Measurements from ENCODE around the gene DPYSL3.

The DPYSL3 gene

DNA sequence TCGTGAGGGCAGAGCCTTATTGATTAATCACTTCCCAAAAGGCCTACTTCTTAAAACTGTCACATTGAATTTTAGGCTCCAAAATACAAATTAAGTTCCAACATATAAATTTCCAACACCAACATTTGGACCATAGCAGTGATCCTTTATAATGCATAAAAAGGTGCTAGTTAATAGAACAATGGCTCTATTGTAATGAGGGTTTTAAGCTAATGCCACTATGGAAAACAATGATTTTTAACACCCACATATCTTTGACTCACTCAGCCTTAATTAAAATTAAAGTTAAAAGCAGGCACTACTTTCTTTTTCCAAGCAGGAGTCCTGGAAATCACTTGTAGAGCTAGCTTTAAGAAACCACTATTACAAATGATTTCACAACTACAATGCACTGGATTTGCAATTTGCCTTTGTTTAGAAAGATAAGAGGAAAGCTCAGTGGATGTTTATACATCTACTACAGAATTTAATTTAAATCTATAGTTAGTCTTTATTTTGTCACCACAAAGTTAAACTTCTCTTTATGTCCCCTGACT lies 41.8 kb downstream of the DPYSL3 start:
- DNase-seq = no peak

DNA sequence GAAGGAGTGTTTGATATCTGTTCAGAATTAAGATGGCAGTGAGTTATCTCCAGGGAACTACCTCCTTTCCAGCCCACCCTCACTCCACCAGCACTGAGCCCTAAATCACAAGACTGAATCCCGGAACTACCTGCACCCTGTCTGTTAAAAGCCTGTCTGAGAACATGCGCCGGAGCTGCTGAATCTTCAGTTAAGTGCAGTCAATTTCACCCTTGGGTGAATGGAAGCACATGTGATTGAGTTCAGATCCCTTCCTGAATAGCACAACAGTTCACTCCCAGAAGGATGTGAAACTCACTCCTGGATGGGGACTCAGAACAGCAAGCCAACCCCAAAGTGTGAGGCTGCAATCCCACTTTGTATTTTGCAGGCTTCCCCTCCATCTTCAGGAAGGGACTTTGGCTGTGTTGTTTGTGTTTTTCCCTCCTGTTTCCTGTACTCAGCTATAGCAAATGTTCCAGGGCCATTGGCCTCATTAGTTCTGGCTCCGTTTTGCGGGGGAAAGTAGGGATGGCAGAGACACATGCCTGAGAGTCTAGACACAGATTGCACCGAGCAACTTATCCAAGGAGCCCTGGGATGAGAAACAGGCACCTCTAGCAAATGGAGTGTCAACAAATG lies 43.4 kb downstream of the DPYSL3 start:
- DNase-seq = no peak

DNA sequence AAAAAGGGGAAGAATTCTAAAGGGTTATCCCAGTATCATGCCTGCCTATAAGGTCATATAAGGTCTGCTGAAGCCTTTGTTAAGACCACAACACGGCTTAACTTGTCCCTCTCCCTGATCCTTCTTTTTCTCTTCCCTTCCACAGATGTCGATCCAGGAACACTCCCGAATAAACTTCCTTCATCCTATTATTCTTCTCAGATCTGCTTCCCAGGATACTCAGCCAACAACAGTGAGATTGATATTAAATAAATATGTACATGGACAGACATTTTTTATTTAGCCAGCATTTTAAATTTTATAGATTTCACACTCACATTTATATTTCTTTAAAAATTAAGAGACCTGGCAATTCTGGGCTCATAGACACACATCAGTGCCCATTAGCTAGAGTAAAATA lies 44.1 kb downstream of the DPYSL3 start:
- DNase-seq = no peak

DNA sequence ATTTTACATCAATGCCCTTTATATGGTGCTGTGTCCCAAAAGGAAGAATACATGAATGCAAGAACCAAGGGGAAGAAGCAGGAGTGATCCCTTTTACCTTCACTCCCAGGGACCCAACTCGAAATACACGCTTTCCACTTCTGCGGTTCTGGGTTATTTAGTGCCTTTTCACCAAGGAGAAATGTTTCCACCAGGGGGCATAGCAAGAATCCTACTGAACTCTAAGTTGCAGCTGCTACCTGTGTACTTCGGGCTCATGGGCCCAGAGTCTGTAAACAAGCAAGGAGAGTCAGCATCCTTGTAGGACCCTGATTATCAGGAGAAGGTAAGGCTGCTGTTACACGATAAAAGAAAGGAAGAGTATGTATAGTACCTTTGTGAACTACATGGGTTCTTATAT lies 45.7 kb downstream of the DPYSL3 start:
- no peak for DNase-seq

DNA sequence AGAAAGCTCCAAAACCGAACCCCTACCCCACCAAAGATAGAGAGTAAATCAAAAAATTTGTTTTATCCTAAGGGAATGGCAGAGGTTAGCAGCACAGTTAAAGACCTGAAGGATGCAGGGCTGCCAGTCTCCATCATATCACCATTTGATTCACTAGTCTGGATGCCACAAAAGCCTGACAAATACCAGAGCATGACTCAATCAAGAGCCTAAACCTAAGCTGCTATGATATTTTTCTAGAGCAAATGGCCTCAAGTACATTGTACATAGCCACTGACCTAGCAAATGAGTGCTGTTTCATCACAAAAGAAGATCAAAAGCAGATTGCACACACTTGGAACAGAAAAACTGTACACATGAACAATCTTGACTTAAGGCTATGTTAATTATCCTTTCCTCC lies 48.0 kb downstream of the DPYSL3 start:
- no peak for DNase-seq

DNA sequence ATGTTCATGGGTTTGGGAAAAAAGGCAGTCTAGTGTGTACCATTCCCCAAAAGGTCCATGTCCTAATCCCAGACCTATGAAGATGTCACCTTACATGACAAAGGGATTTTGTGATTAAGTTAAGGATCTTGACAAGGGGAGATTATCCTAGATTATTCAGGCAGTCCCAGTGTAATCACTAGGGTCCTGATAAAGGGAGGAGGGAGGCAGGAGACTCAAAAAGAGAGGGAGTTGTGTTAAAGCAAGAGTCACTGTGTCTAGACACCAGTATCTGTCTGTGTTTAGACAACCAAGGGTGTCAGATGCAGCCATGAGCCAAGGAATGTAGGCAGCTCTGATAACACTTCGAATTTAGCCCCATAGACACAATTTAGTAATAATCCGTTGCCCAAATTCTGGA lies 49.5 kb downstream of the DPYSL3 start:
- DNase-seq = no peak

DNA sequence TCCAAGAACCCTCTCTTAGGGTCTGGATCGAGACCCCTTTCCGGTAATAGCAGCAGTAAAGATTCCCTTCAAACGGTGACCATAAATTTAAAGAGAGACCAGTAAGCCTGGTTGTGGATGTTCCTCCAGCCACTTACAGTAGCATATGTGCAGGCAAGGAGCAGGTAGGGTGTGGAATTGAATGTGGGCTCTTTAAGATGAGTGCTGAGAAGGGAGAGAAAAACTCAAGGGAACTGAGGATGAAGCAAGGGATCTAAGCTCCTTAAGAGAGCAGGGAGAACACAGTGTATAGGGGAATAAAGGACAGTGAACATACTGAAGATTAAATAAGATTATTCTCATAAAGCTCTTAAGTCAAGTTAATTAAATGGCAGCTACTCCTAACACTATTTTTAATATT lies 51.3 kb downstream of the DPYSL3 start:
- no peak for DNase-seq

DNA sequence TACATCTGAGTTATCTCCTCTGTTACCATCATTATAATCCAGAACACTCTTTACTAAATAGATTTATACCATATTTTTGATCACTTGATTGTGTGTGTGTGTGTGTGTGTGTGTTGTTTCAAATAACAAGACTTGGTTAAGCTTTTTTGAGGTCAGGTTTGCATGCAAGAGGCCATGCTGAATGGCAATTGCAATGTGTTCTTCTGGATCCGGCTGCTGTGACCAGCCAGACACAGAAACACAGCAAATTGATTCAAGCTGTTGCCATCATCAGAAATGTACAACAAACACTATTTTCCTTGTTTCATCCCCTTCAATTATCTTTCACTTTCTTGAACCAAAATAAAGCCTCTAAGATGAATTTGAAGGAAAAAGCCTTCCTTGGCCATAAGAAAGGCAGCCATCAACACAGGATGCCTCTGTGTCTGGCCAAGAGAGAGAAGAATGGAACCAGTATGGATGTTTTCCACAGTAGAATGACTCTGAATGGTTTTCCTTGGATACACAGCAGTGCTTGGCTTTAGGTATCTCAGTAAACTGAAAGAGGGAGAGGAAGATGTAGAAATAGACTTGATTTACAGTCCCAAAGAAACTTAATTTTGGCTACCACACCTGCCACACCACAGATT lies 53.9 kb downstream of the DPYSL3 start:
- no peak for DNase-seq

DNA sequence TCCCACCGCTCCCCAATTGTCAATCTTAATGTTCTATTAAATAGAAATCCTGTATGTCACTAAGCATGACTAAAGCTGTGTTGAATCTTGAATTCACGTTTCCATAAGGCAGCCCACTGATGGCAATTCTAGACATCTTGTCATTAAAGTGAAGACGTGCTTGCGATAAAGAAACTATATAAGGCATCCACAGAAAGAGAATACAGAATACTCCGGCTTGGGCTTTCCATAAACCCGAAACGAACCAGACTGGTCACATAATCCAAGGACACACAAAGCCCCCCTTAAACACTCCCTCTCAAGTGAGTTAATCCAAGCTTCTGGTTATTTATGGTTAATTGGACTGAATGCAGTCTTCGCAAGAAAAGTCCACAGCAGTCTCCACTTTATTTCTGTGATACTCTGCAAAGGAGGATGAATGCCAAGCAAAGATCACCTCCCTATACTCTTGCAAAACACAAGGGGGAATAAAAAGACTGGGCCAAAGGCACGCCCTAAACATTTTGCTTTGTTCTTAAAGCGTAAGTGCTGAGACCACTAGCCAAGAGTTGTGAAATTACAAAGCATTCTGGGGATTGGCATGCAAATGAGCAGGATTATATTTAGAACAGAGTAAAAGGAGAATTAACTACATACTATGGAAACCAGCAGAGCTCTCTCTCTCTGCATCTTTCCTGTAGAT lies 54.7 kb downstream of the DPYSL3 start:
- DNase-seq = no peak

DNA sequence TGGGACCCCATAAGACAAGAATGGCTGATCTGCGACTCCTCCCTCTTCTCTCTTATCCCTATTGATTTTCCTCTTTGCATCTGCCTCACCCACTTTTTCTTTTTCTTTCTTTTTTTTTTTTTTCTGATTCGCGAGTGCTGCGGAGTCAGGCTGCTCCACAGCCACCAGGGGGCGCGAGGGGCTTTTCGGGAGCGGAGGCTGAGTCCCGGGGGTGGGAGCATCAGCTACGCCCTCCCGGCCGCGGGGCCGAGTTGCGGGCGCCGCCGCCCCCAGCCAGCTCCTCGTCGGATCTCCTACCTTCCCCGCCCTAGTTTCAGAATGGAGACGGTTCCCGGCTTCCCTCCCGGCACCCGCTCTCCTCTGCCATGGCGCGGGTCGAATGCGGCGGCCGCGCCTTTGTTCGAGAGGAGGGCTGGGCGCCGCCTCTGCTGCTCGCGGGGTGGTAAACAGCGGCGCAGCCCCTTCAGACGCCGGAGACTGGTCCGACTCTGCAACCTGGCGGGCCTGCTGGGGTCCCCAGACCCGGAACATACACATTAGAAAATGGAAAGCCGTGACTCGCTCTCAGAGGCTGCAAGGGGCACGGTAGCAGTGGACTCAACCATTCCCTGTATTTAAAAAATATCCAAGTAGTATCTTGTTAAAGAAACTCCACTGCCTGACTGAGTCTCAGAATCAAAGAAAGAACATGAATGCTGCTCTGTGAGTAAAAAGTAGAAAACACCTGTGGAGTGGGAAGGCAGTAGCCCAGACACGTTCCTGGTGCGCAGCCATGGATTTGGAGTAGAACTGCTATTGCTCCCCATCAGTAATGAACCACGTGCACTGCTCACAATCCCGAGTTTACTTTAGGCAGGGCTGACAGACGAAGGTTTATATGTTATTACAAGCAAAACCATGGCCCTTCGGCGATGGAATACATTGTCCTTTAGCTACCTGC lies 55.7 kb downstream of the DPYSL3 start:
- peak; percentile 61 for DNase-seq

DNA sequence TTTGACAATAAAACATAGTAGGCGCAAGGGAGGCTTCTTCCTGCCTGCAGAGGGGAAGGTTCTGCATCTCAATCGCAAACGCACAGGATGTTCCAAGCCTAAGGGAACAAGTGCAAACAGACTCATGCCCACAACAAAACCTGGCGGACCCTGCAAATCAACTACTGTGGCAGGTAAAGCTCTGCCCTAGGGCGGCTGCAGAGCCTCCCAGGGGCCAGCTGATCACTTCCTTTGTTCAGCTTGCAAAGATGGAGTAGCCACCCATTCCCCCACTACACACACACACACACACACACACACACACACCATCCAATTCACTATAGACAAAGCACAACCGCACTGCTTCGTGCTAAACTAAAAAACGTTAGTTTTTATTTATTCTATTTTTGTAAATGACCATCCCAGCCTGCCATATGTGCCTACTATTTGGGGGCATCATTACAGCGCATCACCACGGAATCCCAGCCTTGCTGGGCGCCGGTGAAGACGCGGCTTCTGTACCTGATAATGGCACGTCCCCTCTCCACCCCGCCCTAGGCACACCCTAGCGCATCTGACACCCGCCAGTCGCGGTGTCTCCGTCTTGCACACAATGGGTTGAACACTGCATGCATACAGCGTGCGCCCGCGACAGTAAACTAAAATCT lies 57.6 kb downstream of the DPYSL3 start:
- no peak for DNase-seq

DNA sequence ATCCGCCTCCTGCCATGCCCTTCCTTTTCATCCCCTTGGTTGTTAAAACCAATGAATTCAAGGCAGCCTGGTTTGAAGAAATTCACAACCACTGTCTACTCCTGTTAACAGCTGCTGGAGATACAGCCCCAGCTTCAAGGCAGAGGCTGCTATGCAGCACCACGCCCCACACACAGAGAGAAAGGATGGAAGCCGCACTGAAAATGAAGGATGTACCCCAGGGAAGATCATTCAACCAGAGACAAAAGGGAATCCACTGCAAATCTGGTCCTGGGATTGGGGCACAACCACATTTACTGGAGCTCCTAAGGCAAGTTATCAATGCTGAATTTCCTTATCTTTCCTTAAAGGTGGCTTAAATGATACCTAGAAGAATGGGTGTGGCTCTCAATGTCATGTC lies 58.7 kb downstream of the DPYSL3 start:
- DNase-seq = no peak

DNA sequence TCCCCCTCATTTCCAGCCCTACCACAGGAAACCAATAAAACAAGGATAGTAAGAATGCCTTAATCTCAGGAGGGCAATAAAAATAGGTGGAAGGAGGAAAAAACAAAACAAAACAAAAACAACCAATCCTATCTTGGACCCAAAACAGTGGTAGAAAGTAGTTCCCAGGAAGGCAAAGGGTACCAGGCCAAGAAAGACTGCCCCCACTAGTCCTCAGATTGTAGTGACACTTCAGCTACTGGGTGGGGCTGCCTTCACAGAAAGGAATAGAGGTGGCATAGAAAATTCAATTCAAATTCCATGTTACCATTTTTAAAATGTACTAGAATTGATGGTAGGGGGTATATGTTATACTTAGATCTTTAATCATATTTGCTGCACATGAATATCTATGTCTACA lies 59.3 kb downstream of the DPYSL3 start:
- no peak for DNase-seq

DNA sequence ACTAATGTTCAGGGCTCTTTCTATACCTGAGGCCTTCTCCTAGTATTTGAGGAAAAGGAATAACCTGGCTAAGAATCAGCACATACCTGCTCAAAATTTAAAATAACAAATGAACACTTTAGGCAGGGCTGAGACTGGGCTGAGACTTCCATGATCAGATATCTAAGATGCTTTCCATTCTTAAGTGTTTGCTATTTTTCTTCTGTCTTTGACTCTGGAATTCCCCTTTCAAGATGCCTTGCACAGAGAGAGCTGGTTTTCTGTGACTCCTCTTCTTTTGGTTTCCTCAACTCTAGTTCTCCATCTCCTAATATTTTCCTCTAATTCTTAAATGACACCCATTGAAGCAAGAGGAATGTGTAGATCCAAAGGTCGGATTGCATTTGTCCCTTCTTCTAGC lies 61.1 kb downstream of the DPYSL3 start:
- DNase-seq = no peak

DNA sequence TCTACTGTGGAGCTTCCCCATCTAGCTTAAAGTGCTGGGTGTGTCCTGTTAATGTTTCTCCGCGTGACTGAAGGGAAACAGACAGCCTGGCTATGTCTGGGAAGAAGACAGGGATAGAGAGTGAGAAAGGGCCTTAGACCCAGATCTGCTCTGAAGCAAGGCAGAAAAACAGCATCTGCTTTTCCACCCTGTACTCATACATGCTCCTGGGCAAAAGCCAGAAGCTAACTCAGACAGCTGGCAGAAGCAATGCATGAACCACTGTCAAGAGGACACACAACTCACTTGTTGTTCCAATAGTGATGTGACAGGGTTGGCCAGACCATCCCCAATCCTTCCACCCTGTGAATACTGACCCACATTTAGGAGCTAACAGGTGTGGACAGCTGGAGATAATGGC lies 63.3 kb downstream of the DPYSL3 start:
- no peak for DNase-seq

DNA sequence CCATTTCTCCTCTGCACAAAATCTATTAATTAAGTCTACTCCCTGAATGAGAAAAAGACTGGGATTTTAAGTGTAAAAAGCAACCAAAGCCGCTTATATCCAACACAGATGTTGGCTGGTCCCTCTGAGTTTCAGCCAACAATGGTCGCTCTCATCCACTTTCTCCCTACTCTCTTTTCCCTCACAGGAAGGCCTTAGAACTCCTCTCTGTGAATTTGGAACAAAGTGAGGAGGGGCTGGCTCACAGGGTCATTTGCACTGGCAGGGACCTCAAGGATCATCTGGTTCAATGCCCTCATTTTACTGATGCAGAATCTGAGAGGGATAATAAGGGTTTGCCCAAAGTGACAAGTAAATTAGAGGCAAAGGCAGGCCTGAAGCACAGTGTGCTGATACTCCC lies 64.0 kb downstream of the DPYSL3 start:
- no peak for DNase-seq

DNA sequence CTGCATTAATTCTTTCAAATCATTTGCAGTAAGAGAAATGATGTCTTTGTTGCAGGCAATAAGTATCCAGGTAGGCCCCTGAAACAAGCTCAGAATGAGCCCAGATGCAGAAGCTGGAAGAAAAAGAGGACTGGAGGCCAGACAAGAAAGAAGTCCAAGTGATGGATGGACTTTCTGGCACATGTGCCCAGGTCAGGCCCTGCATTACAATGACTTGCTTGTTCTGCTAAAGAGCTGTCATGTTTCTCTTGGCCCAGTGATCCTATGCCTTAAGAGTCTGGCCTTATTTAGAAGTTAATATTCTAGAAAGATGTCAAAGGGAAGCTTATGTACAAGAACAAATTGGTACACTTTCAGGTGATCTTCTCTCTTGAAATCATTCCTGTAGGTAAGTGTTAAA lies 64.8 kb downstream of the DPYSL3 start:
- no peak for DNase-seq

DNA sequence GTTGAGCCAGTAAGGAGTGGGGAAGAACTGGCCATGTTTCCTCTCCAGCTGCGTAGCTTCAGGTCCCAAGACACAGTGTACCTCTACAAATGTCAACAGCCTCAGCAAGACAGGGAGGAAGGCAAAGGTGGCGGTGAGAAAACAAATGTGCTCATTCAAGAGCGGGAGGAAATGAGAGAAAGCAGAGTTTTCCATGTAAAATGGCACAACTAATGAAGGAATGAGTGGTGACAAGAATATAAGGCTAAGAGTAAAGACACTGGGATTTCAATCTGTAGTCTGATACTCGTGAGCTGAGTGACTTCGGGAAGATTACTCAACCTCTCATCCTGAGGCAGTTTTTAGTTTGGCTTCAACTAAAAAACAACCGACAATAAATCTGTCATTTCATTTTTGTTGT lies 67.6 kb downstream of the DPYSL3 start:
- no peak for DNase-seq

DNA sequence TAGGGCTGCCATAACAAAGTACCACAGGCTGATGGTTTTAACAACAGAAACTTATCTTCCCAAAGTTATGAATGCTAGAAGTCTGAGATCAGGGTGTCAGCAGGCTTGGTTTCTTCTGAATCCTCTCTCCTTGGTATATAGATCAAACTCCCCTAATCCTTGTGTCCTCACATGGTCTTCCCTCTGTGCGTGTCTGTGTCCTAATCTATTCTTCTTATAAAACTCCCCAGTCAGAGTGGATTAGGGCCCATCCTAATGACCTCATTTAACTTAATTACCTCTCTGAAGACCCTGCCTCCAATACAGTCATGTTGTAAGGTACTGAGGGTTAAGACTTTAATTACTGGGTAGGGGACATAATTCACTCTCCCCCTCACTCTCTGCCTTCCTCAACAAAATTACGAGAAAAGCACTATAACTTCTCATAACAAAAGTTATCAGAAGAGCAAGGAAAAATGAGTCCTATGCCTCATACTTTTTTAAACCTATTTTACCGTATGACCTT lies 68.6 kb downstream of the DPYSL3 start:
- no peak for DNase-seq

DNA sequence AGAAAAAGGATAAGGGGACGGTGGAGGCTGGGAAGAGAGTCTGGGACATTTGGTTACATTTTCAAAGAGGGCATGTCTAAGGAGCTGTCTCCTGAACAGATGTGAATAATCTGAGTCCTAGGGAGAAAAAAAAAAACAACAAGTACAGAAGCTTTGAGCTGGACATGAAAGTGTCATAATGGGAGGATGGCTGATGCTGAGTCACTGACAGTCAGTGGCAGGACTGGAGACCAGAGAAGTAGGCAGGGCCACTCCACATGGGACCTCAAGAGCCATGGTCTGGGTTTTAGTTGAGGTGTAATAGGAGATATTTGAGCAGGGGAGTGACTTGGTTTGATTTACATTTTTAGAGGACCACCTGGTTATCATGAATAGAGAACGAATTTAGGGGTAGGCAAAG lies 70.6 kb downstream of the DPYSL3 start:
- DNase-seq = no peak

DNA sequence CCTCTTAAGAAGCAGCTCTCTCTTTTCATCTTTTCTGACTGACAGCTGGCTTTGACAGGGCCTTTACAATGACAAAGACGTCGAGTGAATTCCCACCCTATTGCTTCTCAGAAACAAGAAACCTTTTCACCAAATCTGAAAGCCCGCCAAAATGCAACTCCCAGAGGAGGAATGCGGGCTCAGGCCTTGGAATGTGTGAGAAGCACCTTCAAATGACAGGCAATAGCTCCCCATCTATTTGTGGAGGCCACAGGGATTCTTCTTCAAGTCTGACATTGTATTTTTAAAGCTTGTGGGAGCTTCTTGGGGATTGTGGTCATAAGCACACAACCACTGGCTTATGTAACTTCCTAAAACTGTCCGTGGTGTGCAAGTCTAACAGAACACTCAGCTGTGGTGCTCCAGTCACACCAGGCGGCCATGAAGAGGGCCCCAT lies 72.7 kb downstream of the DPYSL3 start:
- DNase-seq = no peak

DNA sequence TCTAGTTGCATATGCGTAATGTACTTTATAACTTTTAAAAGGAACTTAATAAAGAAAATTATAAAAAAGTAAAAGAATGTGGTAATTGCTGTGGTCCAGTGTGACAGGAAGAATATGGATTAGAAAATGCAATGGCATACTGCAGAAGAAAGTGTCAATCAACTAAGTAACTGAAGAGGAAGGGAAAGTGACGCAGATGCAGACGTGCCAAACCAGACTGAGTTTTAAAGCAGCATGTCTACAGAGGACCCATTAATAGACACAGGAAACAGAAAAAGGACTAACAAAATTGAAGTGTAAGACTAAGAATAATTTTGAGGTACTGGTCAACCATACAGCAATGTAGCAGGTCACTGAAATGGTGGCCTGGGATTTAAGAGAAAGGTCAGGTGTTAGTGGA lies 73.3 kb downstream of the DPYSL3 start:
- no peak for DNase-seq
